Parathyroid adenoma (tissue), 2 donors: ENCODE data around the gene MYO16.

ENCODE experiments used
- H2AFZ ChIP-seq: fragments of 300-600 bp; sonication (generic); one replicate; pipeline ENCODE4 v1.7.0; 2017; ENCODE audit warnings: antibody characterized with exemption, mild to moderate bottlenecking
- H3K27ac ChIP-seq: fragments of 300-600 bp; sonication (generic); one replicate; pipeline ENCODE4 v1.7.0; 2017
- H3K27me3 ChIP-seq: fragments of 300-600 bp; sonication (generic); one replicate; pipeline ENCODE4 v1.7.0; 2017; ENCODE audit warnings: low read length; ENCODE audit not compliant: control insufficient read depth, insufficient read depth
- H3K36me3 ChIP-seq: fragments of 300-600 bp; sonication (generic); one replicate; pipeline ENCODE4 v1.7.0; 2017; ENCODE audit warnings: low read length; ENCODE audit not compliant: control insufficient read depth, insufficient read depth
- H3K4me1 ChIP-seq: fragments of 300-600 bp; sonication (generic); one replicate; pipeline ENCODE4 v1.7.0; 2017; ENCODE audit warnings: control low read depth
- H3K4me2 ChIP-seq: fragments of 300-600 bp; sonication (generic); one replicate; pipeline ENCODE4 v1.7.0; 2017; ENCODE audit warnings: low read length
- H3K4me3 ChIP-seq: fragments of 300-600 bp; sonication (generic); one replicate; pipeline ENCODE4 v1.7.0; 2017; ENCODE audit warnings: low read depth, low read length
- H3K79me2 ChIP-seq: fragments of 300-600 bp; sonication (generic); one replicate; pipeline ENCODE4 v1.7.0; 2017; ENCODE audit warnings: control low read depth
- H3K9ac ChIP-seq: fragments of 300-600 bp; sonication (generic); one replicate; pipeline ENCODE4 v1.7.0; 2017; ENCODE audit warnings: mild to moderate bottlenecking
- H3K9me3 ChIP-seq: fragments of 300-600 bp; sonication (generic); one replicate; pipeline ENCODE4 v1.7.0; 2017; ENCODE audit warnings: low read length; ENCODE audit not compliant: control insufficient read depth
- TF ChIP-seq, protein P1 (sequence below): fragments of 300-600 bp; sonication (generic); IDR thresholded peaks from one replicate; pipeline ENCODE4 v1.7.0; 2017; ENCODE audit warnings: antibody characterized with exemption, mild to moderate bottlenecking
- donor health status: primary hyperparathyroidism.

The MYO16 gene

GRCh38 chr13:108769213-108770070 is 140.0 kb downstream of the MYO16 start:
- no peak overlapping the region for H3K4me3 ChIP-seq
- no peak overlapping the region for H3K9ac ChIP-seq
- no peaks in the 10 kb centered on the region for H3K4me1 ChIP-seq
- no peak overlapping the region for H2AFZ ChIP-seq
- no peak overlapping the region for H3K27ac ChIP-seq
- TF ChIP-seq, protein P1, sequence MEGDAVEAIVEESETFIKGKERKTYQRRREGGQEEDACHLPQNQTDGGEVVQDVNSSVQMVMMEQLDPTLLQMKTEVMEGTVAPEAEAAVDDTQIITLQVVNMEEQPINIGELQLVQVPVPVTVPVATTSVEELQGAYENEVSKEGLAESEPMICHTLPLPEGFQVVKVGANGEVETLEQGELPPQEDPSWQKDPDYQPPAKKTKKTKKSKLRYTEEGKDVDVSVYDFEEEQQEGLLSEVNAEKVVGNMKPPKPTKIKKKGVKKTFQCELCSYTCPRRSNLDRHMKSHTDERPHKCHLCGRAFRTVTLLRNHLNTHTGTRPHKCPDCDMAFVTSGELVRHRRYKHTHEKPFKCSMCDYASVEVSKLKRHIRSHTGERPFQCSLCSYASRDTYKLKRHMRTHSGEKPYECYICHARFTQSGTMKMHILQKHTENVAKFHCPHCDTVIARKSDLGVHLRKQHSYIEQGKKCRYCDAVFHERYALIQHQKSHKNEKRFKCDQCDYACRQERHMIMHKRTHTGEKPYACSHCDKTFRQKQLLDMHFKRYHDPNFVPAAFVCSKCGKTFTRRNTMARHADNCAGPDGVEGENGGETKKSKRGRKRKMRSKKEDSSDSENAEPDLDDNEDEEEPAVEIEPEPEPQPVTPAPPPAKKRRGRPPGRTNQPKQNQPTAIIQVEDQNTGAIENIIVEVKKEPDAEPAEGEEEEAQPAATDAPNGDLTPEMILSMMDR = no peak
- H3K36me3 ChIP-seq = no peaks in the 10 kb centered on the region
- H3K79me2 ChIP-seq = no peaks in the 10 kb centered on the region
- H3K9me3 ChIP-seq = no peaks in the 10 kb centered on the region
- no peaks in the 10 kb centered on the region for H3K27me3 ChIP-seq
- H3K4me2 ChIP-seq = no peak overlapping the region

DNA sequence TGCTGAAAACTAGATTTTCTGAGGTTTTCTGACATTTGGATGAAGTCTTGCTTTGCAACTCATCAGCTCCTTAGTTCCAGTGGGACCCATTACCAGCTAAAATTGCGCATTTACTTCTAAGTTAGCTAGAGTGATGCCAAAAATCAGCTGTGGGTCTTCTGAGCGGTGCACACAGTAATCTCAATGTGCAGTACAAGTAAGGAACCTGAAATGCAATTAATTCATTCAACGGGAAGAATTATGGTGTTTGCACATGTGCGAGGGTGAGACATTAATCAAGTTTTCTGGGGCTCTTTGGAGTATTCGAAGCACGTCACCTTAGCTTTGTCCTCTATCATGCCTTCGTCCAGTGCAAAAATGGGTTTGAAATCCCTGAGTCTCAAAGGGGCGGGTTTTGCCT is 146.2 kb downstream of the MYO16 start:
- H2AFZ ChIP-seq = no peak overlapping the region
- H3K9ac ChIP-seq = no peak overlapping the region
- H3K27me3 ChIP-seq = no peaks in the 10 kb centered on the region
- no peaks in the 10 kb centered on the region for H3K36me3 ChIP-seq
- TF ChIP-seq, protein P1 = no peak
- no peaks in the 10 kb centered on the region for H3K79me2 ChIP-seq
- H3K4me1 ChIP-seq = no peaks in the 10 kb centered on the region
- H3K4me2 ChIP-seq = no peak overlapping the region
- no peak overlapping the region for H3K4me3 ChIP-seq
- no peaks in the 10 kb centered on the region for H3K9me3 ChIP-seq
- H3K27ac ChIP-seq = no peak overlapping the region

DNA sequence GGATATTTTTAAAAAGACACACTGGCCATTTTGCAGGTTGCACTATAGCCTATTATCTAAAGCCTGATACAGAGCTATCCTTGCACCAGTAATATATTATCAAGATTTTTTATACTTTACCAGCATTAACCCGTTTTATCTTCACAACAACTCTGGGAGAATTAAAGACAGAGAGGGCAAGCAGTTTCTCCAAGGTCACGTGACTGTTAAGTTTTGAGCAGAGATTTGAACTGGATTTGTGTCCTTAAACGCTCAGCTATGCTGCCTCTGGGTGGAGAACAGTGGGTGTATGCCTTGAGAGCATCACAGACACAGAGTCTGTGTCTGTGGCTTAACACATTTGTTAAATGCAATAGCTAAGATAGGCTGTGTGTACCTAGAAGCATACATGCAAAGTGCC is 147.2 kb downstream of the MYO16 start:
- no peak overlapping the region for H2AFZ ChIP-seq
- no peak overlapping the region for H3K4me2 ChIP-seq
- H3K36me3 ChIP-seq = no peaks in the 10 kb centered on the region
- no peak overlapping the region for H3K27ac ChIP-seq
- no peaks in the 10 kb centered on the region for H3K27me3 ChIP-seq
- H3K9ac ChIP-seq = no peak overlapping the region
- no peaks in the 10 kb centered on the region for H3K79me2 ChIP-seq
- TF ChIP-seq, protein P1 = no peak
- no peak overlapping the region for H3K4me3 ChIP-seq
- no peaks in the 10 kb centered on the region for H3K4me1 ChIP-seq
- H3K9me3 ChIP-seq = no peaks in the 10 kb centered on the region

DNA sequence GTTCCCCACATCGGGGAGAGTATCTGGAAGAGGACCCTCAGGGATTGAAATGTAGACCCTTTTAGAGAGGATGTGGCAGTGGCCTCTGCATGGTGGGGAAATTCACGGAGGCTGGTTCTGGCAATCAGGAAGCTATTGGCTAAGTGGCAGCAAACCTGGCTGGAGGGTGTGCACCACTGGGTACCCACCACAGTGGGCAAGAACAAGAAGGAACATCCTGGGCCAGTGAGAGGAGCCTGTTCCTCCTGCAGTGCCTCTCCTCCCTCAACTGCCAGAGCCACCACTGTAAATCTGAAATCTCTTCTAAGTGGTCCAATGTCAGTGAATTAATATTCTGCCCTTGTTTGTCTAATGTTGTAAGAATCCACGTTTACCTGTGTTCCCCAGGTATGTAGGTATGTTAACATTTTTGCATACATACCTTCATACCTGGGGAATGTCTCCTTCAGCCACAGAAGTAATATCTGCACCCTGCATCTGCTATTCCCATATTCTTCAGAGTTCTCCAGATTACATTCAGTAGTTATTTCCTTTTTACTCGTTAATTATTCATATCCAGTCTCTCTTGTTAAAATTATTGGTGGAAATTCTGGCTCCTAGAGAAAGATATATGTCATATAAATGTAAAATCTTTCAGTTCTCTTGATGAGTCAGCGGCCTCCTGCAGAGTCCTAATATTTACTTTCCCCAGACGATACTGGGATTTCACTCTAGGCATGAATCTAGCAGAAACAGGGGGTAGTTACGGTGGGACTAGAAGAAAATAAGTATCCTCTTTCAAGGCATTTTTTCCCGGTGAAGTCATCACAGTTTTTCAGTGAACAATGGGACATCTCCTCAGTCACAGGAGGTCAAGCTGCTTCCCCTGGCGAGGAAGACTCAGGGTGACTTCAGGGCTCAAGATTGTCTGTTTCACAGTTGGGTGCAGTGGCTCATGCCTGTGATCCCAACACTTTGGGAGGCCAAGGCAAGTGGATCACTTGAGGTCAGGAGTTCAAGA is 148.3 kb downstream of the MYO16 start:
- no peak overlapping the region for H3K27ac ChIP-seq
- no peak overlapping the region for H3K4me3 ChIP-seq
- no peaks in the 10 kb centered on the region for H3K4me1 ChIP-seq
- no peaks in the 10 kb centered on the region for H3K9me3 ChIP-seq
- no peaks in the 10 kb centered on the region for H3K27me3 ChIP-seq
- no peaks in the 10 kb centered on the region for H3K79me2 ChIP-seq
- H3K4me2 ChIP-seq = no peak overlapping the region
- no peak overlapping the region for H3K9ac ChIP-seq
- TF ChIP-seq, protein P1 = no peak
- no peaks in the 10 kb centered on the region for H3K36me3 ChIP-seq
- H2AFZ ChIP-seq = no peak overlapping the region
